Stimulated activated CD4-positive, alpha-beta T cell treated with anti-CD3 and anti-CD28 coated beads, TNF-alpha, amount 100 ng/mL, for 4 hours (primary cell): ENCODE measurements around the gene TSLP.

Source experiments
- DNase-seq, 3 experiments: peaks; one replicate each; pipeline ENCODE4 v3.0.0-alpha.2; 2020; ENCODE audit warnings: low read depth in 3 of 3

The TSLP gene

DNA sequence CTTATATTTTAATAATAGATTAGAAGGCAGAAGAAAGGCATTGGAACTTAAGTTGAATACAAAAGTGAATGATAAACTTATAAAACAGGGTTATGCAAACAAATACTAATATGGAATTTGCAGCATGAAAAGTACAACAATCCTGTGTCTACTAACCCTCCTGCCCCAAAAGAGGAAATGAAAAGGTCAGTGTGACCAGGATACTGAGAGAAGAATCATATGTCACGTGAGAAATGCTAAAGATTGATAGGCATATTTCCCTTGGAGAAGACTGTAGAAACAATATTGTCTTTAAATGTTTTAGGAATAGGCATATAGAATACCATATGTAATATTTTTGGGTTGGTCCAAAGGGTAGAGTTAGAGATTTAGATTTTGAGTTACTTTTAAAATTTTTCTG is 24.5 kb downstream of the TSLP start:
- no peak for DNase-seq

DNA sequence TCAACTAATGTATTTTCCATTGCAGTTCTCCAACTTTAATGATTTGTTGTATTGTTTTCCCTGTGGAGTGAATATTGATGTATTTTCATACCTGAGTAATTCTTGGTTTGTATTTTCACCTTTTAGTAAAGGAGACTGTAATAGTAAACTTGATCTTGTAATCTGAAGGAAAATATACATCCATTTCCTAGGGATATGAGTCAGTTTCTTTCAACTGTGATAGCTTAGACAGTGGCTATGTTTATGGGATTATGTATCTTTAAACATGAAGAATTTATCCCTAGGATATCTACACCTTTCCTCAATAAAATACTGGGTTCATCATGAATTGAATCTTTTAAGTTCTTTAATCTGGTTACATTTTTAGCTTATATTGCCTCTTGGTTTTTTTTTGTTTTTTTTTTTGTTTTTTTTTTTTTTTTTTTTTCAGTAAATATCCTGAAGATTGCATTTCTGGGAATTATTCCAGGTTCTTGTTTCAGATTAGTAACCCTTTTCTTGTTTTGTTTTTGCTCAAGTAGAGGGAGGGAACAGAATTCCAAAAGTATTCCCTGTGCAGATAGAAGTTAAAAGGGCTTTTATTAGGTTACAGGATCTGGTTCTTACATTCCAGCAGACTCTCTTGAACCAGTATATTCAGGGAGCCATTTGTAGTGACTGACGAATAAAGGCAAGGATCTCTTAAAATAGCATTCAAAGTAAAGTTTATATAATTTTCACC is 27.7 kb downstream of the TSLP start:
- no peak for DNase-seq

DNA sequence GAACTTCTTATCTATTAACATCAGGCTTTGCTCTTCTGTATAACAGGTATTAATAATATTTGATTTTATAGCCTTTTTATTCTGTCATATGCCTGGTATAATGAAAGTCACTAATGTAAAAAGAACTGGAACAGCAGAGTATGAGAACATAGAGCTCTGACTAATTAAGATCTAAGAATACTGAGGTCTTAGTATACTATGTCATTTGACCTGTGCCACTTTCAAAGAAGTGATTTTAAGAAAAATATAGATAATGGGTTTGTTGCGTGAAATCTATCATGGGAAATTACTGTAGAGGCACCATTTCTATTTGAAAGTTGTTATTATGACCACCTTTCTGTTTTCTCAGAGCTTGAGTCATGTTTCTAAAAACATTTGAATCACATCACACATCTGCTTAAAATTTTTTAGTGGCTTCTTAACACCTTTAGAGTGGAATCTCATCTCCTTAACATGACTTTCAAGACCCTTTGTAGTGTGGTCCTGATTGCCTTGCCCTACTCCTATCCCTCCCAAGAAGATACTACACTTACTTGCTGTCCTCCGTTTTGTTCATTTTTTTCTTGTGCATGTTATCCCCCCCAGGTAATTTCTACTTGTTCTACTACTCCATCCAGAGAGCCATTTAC is 34.9 kb downstream of the TSLP start:
- DNase-seq, result no peak

DNA sequence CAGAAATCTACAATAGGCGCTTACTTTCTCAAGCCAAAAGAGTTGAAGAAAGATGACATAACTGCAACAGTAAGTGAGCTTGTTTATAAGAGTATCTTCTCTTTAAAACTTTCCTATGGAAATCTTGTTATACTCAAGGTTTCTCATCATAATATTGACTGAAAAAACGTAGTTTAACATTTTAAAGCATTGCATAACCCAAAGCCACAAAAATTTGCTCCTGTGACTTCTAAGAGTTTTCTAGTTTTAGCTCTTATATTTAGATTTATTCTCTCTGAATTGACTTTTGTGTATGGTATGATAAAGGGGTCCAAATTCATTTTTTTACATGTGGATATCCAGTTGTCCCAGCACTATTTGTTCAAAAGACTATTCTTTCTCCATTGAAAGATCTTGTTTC is 35.9 kb downstream of the TSLP start:
- DNase-seq, result no peak

DNA sequence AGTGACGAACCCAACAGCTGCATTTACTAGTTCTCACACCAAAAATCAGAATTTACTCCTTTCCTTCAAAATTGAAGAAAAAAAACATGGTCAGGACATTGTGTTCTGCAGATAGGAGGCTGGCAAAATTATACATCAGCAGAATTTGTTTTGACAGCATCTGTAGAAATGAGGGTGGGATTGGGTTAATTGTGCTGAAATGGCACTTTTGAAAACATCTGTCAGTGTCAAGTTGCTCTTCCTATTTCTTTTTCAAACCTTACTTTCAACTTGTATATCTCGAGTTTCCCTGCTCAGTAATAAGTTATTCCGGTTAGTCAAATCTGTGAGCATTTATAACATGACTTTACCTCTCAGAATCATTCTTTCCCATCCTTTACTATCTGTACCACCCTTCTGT is 40.4 kb downstream of the TSLP start:
- no peak for DNase-seq

DNA sequence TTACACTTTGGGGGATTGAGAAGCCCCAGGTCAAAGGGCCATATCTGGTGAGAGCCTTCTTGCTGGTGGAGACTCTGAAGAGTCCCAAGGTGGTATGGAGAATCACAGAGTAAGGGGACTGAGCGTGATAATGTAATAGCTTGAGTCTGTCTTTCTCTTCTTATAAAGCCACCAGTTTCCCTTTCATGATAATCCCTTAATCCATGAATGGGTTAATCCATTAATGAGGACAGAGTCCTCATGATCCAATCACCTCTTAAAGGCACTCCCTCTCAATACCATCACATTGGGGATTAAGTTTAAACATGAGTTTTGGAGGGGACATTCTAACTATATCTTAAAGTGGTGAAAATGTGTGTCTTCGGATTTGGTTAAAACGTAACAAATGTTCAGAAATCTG is 42.2 kb downstream of the TSLP start:
- DNase-seq, result no peak

DNA sequence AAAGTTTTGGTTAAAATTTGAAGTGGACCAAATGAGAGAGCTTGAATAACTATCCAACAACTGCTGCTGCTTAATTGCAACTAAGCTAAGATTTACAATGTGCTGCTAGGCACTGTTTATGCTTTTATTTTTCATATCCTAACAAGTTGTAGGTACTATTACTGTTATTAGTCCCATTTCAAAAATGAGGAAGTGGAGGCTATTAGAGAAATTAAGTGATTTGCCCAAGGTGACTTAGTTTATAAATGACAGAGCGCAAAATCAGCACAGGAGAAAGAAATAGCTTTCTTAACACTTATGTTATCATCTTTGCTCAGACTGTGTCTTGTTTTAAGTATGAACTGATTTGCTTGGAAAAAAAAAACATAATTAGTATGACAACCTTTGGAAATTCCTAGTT is 43.7 kb downstream of the TSLP start:
- DNase-seq, result no peak

DNA sequence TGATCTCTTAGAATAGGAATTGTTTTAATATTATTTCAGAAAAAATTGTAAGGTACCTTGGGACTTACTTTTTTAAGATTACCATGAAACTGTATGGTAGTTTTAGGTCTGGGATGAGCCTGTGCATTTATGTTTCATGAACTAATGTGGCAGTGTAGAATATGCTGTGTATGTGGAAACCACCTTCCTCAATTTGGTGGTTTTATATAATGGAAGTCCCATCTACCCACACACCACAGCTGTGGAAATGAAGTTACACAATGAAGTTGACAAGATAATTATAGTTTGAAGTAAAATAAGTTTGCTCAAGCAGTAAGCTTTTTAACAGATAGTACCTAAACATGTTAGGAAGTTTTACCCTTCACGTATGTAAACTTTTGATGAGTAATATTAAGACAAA is 45.0 kb downstream of the TSLP start:
- no peak for DNase-seq

DNA sequence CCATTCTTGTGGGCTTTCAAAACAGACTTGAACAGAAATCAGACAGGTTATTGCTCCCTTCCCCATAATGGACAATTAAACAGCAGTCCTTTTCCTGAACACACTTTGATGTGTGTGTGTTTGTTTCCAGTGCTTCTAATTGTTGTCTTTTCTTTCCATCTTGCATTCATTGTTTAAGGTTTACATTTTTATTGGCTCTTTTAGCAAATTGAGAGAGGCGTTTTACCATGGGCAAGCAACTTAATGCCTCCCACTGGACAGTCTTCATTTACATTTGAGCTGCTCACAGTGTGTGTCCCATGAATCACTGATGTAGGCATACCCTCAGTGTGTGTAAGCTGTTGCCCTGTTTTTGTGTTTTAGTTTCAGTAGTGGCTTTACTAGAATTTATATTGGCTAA is 45.6 kb downstream of the TSLP start:
- DNase-seq, result no peak

DNA sequence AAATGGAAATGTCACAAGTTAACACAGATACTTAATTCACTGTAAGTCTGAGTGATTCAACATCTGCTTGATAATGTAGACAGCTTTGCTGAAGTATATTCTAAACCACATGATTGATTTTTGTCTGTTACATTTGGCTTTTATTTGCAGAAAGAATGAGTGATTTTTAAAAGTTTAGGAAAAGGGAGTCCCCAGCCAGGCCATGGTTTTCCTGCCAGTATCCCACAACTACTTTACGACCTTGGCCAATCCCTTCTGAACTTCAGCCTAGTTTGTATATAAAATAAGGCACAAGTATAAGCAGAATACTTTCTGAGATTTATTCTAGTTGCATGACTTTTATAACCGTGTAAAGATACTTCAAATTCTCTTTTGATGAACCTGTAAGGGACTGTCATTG is 47.7 kb downstream of the TSLP start:
- no peak for DNase-seq

DNA sequence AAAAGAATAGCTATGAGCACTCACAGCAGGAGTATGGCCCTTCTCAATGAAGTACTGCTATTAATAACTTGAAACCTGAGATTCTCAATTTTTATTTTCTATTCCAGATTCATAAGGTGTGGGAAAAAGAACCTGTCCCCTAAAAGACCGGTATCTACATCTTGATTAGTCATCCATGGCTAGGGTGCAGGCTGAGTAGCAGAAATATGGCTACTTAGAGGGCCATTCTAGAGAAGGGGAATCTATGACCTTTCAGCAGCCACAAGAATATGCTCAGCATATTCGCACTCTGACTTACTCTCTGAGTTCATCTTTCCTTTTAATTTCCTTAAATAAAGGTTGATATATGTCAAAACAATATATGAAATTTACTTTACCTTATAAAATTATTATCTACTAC is 48.3 kb downstream of the TSLP start:
- no peak for DNase-seq

DNA sequence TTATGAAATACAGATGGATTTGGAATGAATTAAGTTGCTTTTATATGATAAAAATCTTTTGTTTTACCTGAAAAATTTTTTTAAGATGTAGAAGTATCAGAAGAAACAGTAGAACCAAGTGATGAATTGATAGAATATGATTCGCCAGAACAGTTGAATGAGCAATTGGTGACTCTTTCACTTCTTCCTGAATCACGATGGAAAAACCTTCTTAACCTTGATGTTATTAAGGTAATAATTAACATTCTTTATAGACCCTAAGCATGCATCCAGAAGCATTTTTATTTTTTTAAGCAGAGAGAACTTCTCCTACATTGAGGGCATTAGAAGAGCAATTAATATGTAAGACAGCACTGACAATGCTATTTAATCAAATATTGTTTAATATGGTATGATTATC is 49.4 kb downstream of the TSLP start:
- DNase-seq, result no peak

DNA sequence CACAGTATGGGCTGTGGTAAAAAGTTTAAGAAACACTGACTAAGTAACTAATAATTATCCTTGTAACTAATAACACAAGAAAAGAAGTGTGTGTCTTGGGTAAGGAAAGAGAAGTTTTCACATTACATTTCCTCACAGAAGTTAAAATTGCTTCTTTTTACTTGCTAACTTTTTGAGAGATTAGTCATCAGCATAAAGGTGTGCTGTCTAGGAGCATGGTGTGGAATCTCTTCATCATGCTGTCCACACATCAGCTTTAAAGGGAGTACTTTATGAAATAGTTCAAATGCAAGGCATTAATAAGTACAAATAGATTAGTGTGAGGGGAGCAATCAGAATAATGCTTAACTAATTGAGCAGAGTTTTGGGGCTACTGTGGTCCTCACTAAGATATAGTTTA is 50.4 kb downstream of the TSLP start:
- DNase-seq, result no peak

DNA sequence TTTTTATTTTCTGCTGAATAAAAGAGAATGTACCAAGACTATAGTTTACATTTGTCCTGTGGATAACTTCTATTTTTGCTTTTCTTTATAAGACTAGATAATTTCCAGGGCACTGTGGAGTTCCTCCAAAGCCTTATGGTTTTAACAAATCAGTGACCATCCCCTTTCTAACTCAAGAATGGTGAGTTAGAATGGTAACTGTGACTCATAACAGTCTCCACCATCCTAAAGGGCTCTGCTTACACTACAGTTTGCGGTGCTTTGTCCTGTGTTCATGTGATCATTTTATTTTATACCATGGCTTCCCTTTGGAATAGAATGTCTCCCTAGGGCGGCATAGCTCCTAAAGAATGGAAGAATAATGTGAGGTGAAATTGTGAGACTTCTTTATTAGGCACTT is 50.9 kb downstream of the TSLP start:
- DNase-seq, result no peak

DNA sequence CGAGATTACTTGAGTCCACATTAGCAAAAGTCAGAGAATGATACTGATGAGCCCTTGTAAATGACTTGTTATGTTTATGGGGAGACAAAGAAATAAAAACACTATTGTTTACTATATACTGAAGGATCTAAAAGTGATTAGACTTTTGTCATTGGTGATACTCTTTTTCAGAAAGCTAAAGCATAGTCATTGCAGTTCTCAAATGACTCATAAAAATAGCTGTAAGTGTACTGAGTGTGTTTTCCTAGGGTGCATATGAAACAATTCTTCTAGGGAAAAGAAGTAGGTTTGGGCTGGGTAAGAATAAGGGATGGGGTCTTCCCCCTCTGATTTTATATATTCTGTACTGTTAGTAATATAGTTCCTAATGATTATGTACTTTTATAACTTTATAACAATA is 53.3 kb downstream of the TSLP start:
- DNase-seq, result no peak

DNA sequence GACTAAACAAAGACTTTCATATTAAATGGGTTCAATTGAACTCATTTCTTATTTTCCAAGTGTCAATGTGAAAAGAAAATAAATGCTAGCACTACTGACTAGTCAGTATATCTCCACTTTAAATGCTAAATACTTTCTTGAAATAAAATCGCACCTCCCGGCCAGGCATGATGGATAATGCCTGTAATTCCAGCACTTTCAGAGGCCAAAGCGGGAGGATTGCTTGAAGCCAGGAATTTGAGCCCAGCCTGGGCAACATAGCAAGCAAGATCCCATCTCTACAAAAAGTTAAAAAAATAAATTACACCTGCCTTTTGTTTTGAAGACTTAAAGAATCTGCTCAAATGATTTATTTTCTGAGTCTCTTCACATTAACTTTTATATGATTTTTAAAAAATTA is 55.4 kb downstream of the TSLP start:
- no peak for DNase-seq
